G401.6 (cell line): ENCODE data around the gene C5orf34.
"Not testable (repeated sequence)": the region's sequence is repeated elsewhere in the genome, so short reads cannot be mapped to it uniquely, and the experiment has no call there.

Experiments used
- FAIRE-seq: peaks from 2 replicates; lab custom pipeline; 2012; peaks lifted over from hg19 to GRCh38; lab: Jason Lieb, UNC

The C5orf34 gene

GRCh38 chr5:43514816-43515677 lies at the start of gene C5orf34:
C5orf34 (minus strand) TSS chr5:43515148; CDS start chr5:43509339, 5,809 bp downstream.
- peak; percentile 94 for FAIRE-seq

- no peak for FAIRE-seq
These were observed 49.4 kb upstream of the C5orf34 start for GRCh38 chr5:43564289-43564850.

GRCh38 chr5:43563321-43563720 lies 48.4 kb upstream of the C5orf34 start:
- no peak for FAIRE-seq

- FAIRE-seq = no peak
These were observed 46.4 kb upstream of the C5orf34 start for GRCh38 chr5:43561356-43561755.

- FAIRE-seq = no peak
These were observed 45.2 kb upstream of the C5orf34 start for GRCh38 chr5:43560128-43560527.

GRCh38 chr5:43556857-43557542 lies 42.1 kb upstream of the C5orf34 start, which contains the start of gene PAIP1:
PAIP1 (minus strand) TSS chr5:43557077; CDS start chr5:43556846, 231 bp downstream.
- FAIRE-seq = no peak

- FAIRE-seq = not testable (repeated sequence)
These were observed 41.6 kb upstream of the C5orf34 start for GRCh38 chr5:43556607-43556856.

GRCh38 chr5:43555895-43556606 lies 41.1 kb upstream of the C5orf34 start:
- FAIRE-seq = no peak

GRCh38 chr5:43554497-43554896 lies 39.5 kb upstream of the C5orf34 start:
- no peak for FAIRE-seq

GRCh38 chr5:43553381-43553780 lies 38.4 kb upstream of the C5orf34 start:
- FAIRE-seq = no peak

GRCh38 chr5:43551731-43552130 lies 36.8 kb upstream of the C5orf34 start:
- no peak for FAIRE-seq

- not testable (repeated sequence) for FAIRE-seq
These were observed 34.3 kb upstream of the C5orf34 start for GRCh38 chr5:43549272-43549671.

- no peak for FAIRE-seq
These were observed 33.4 kb upstream of the C5orf34 start for GRCh38 chr5:43548358-43548757.

- FAIRE-seq = no peak
These were observed 32.6 kb upstream of the C5orf34 start for GRCh38 chr5:43547532-43547931.

GRCh38 chr5:43543434-43543833 lies 28.5 kb upstream of the C5orf34 start:
- FAIRE-seq = no peak

GRCh38 chr5:43540746-43541145 lies 25.8 kb upstream of the C5orf34 start:
- FAIRE-seq = no peak

- no peak for FAIRE-seq
These were observed 22.0 kb upstream of the C5orf34 start for GRCh38 chr5:43536972-43537371.

- no peak for FAIRE-seq
These were observed 18.7 kb upstream of the C5orf34 start for GRCh38 chr5:43533646-43534045.

GRCh38 chr5:43530648-43531047 lies 15.7 kb upstream of the C5orf34 start:
- FAIRE-seq = no peak

- no peak for FAIRE-seq
These were observed 8.7 kb upstream of the C5orf34 start for GRCh38 chr5:43523662-43524072.

- no peak for FAIRE-seq
These were observed 5.7 kb upstream of the C5orf34 start for GRCh38 chr5:43520615-43521014.

GRCh38 chr5:43515678-43516048 lies 715 bp upstream of the C5orf34 start:
- no peak for FAIRE-seq

- no peak for FAIRE-seq
These were observed 505 bp downstream of the C5orf34 start for GRCh38 chr5:43514471-43514815.
